ENCODE measurements around the gene SKP2. TPM values are rescaled to one million over a fixed set of nuclear protein-coding genes. Genes with fewer than 3 reads are reported as not detected.
"Not testable (repeated sequence)": the region's sequence is repeated elsewhere in the genome, so short reads cannot be mapped to it uniquely, and the experiment has no call there.

Gene SKP2
- total and polyA plus RNA-seq, 12 donors: 2.9 to 52.1 (median 13.7) TPM

DNA sequence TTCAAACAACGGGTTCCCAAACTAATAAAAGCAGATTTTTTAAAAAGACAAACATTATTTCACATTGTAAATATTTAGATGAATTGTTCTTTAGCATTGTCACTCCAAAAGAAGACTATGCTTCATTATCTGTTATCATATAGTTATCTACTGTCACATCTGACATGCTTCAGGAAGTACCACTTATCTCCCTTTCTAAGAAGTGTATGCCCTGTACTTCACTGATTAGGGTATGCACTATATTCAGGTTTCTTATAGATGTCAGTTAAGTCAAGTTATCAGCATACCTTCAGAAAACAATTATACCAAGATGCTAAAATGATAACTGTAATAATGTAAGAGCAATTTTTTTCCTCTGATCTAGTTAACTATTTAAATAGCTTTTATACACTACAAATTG, 40.7 kb upstream of the SKP2 start:
- WGBS, 4 donors: 94 to 100% (median 96%) methylated on average over 1 of the region's 1 CpG
- Histone ChIP-seq H3K36me3 (replicated peaks in 1 of 2) (peaks cover 0 to 24% of the 10 kb centered on the region in 2 donors), H3K4me3 (no peak overlapping the region), H3K4me1 (replicated peaks in 1 of 2) (no peaks in the 10 kb centered on the region), H3K27me3 (no peaks in the 10 kb centered on the region), H3K27ac (no peak overlapping the region), H3K9me3 (replicated peaks in 1 of 3) (no peaks in the 10 kb centered on the region)
- DNase-seq: no peak
- intact Hi-C loops (cut with DNase I): no loop called here
- TF ChIP-seq, protein P1, sequence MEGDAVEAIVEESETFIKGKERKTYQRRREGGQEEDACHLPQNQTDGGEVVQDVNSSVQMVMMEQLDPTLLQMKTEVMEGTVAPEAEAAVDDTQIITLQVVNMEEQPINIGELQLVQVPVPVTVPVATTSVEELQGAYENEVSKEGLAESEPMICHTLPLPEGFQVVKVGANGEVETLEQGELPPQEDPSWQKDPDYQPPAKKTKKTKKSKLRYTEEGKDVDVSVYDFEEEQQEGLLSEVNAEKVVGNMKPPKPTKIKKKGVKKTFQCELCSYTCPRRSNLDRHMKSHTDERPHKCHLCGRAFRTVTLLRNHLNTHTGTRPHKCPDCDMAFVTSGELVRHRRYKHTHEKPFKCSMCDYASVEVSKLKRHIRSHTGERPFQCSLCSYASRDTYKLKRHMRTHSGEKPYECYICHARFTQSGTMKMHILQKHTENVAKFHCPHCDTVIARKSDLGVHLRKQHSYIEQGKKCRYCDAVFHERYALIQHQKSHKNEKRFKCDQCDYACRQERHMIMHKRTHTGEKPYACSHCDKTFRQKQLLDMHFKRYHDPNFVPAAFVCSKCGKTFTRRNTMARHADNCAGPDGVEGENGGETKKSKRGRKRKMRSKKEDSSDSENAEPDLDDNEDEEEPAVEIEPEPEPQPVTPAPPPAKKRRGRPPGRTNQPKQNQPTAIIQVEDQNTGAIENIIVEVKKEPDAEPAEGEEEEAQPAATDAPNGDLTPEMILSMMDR (IDR thresholded peaks at IDR 0.05): no peak
- no peak for TF ChIP-seq POLR2A (IDR thresholded peaks at IDR 0.05)

DNA sequence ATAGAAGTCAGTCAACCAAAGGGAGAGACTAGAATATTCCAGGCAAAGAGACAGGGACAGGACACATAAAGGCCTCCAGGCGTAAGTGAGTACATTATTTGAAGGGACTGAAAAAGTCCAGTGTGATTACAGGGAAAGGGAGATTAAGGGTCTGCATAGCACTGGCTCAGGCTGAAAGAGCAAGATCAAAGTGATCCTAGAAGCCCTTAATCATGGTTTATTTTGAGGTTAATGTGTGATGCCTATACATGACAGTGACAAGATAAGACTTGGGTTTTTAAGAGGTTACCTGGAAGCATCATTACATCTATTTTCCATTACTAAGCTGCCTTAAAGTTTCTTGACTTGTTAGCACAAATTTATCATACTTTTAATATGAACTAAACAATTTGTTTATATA, 26.0 kb upstream of the SKP2 start:
- Histone ChIP-seq H3K9me3 (replicated peaks in 1 of 3) (no peaks in the 10 kb centered on the region), H3K4me1 (replicated peaks in 1 of 2) (no peaks in the 10 kb centered on the region), H3K36me3 (replicated peaks in 1 of 2) (peaks cover 0 to 10% of the 10 kb centered on the region in 2 donors), H3K4me3 (no peak overlapping the region), H3K27me3 (no peaks in the 10 kb centered on the region), H3K27ac (no peak overlapping the region)
- no peak for TF ChIP-seq POLR2A (IDR thresholded peaks at IDR 0.05)
- TF ChIP-seq, protein P1 (IDR thresholded peaks at IDR 0.05): no peak
- DNase-seq: no peak
- intact Hi-C loops (cut with DNase I): no loop called here
- WGBS, 4 donors: 89 to 97% (median 95%) methylated on average over 1 of the region's 1 CpG

DNA sequence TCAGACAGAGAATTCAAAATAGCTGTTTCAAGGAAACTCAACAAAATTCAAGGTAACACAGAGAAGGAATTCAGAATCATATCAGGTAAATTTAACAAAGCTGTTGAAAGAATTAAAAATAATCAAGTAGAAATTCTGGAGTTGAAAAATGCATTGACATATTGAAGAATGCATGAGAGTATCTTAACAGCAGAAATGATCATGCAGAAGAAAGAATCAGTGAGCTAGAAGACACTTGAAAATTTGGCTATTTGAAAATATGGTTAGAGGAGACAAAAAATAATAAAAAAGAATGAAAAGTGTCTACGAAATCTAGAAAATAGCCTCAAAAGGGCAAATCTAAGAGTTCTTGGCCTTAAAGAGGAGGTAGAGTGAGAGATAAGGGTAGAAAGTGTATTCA, 23.1 kb upstream of the SKP2 start:
- H3K36me3 ChIP-seq (replicated peaks in 1 of 2): no peaks in the 10 kb centered on the region
- H3K27me3 ChIP-seq: no peaks in the 10 kb centered on the region
- 97 to 100% (median 98%) methylated on average over 1 of the region's 1 CpG for WGBS, 4 donors
- TF ChIP-seq POLR2A (IDR thresholded peaks at IDR 0.05): no peak
- TF ChIP-seq, protein P1 (IDR thresholded peaks at IDR 0.05): no peak
- H3K9me3 ChIP-seq (replicated peaks in 1 of 3): no peaks in the 10 kb centered on the region
- no peak for DNase-seq
- intact Hi-C loops (cut with DNase I): no loop called here
- H3K4me3 ChIP-seq: no peak overlapping the region
- no peak overlapping the region for H3K27ac ChIP-seq
- no peaks in the 10 kb centered on the region for H3K4me1 ChIP-seq (replicated peaks in 1 of 2)

DNA sequence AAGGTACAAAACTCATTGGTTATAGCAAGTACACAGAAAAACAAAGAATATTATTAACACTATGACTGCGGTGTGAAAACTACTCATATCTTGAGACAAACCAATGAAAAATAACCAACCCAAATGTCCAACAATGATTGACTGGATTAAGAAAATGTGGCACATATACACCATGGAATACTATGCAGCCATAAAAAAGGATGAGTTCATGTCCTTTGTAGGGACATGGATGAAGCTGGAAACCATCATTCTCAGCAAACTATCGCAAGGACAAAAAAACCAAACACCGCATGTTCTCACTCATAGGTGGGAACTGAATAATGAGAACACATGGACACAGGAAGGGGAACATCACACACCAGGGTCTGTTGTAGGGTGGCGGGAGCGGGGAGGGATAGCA, 22.2 kb upstream of the SKP2 start:
- H3K4me1 ChIP-seq (replicated peaks in 1 of 2); H3K27me3 ChIP-seq; H3K36me3 ChIP-seq (replicated peaks in 1 of 2); H3K27ac ChIP-seq; intact Hi-C loops (cut with DNase I); H3K9me3 ChIP-seq (replicated peaks in 1 of 3); H3K4me3 ChIP-seq; DNase-seq: not testable (repeated sequence)
- 96 to 100% (median 99%) methylated on average over 3 to 5 of the region's 5 CpGs for WGBS, 4 donors

DNA sequence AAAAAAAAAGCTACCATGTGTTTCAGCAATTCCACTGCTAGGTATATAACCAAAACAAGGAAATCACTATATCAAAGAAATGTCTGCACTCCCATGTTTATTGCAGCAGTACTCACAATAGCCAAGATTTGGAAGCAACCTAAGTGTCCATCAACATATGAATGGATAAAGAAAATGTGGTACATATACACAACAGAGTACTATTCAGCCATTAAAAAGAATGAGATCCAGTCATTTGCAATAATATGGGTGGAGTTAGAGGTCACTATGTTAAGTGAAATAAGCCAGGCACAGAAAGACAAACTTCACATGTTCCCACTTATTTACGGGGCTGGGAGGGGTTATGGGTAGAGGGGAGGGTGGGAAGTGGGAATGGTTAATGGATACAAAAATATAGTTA, 18.9 kb upstream of the SKP2 start:
- H3K36me3 ChIP-seq (replicated peaks in 1 of 2); H3K9me3 ChIP-seq (replicated peaks in 1 of 3); H3K4me3 ChIP-seq; H3K27me3 ChIP-seq; intact Hi-C loops (cut with DNase I); H3K4me1 ChIP-seq (replicated peaks in 1 of 2); DNase-seq; H3K27ac ChIP-seq: not testable (repeated sequence)
- WGBS, 4 donors: 85 to 100% (median 98%) methylated on average over 1 of the region's 1 CpG

All from adrenal gland (tissue), 12 donors.